Stimulated activated CD4-positive, alpha-beta T cell treated with anti-CD3 and anti-CD28 coated beads, Interleukin-2, amount 100 ng/mL, for 48 hours (primary cell): Measurements from ENCODE around the gene SLC4A5.

Experiments used
- DNase-seq, 2 donors: peaks; one replicate each; pipeline ENCODE4 v3.0.0-alpha.2; 2020

SLC4A5 gene

GRCh38 chr2:74343316-74343715 is at the start of gene SLC4A5:
Gene SLC4A5 (minus strand): TSS chr2:74343416. CDS start chr2:74315023, 28,393 bp downstream.
- no peak for DNase-seq

GRCh38 chr2:74392449-74392743 is 49.2 kb upstream of the SLC4A5 start:
- DNase-seq = no peak

GRCh38 chr2:74391580-74392448 is 48.6 kb upstream of the SLC4A5 start:
- DNase-seq = peak; percentile 98 to 99

GRCh38 chr2:74391209-74391579 is 48.0 kb upstream of the SLC4A5 start:
- no peak for DNase-seq

- DNase-seq = no peak
Measured at GRCh38 chr2:74390606-74391005, 47.4 kb upstream of the SLC4A5 start.

- DNase-seq = no peak
Measured at GRCh38 chr2:74387346-74387745, 44.1 kb upstream of the SLC4A5 start.

- no peak for DNase-seq
Measured at GRCh38 chr2:74385396-74385795, 42.2 kb upstream of the SLC4A5 start.

- DNase-seq = no peak
Measured at GRCh38 chr2:74384051-74384450, 40.8 kb upstream of the SLC4A5 start.

- no peak for DNase-seq
Measured at GRCh38 chr2:74383254-74383653, 40.0 kb upstream of the SLC4A5 start.

- DNase-seq = no peak
Measured at GRCh38 chr2:74381751-74382150, 38.5 kb upstream of the SLC4A5 start.

GRCh38 chr2:74379851-74380789 is 36.9 kb upstream of the SLC4A5 start, which contains the start of gene DCTN1:
Gene DCTN1 (minus strand): TSS chr2:74380311. CDS start chr2:74380037, 274 bp downstream.
- no peak for DNase-seq

GRCh38 chr2:74378007-74378406 is 34.8 kb upstream of the SLC4A5 start:
- DNase-seq = no peak

GRCh38 chr2:74375838-74376237 is 32.6 kb upstream of the SLC4A5 start:
- no peak for DNase-seq

- no peak for DNase-seq
Measured at GRCh38 chr2:74374509-74375205, 31.4 kb upstream of the SLC4A5 start.

- DNase-seq = no peak
Measured at GRCh38 chr2:74373985-74374384, 30.8 kb upstream of the SLC4A5 start.

GRCh38 chr2:74373221-74373676 is 30.0 kb upstream of the SLC4A5 start:
- DNase-seq = no peak

- DNase-seq = no peak
Measured at GRCh38 chr2:74372674-74373073, 29.5 kb upstream of the SLC4A5 start.

- DNase-seq = no peak
Measured at GRCh38 chr2:74371421-74371820, 28.2 kb upstream of the SLC4A5 start.

- no peak for DNase-seq
Measured at GRCh38 chr2:74369976-74370375, 26.8 kb upstream of the SLC4A5 start.

- no peak for DNase-seq
Measured at GRCh38 chr2:74368499-74368898, 25.3 kb upstream of the SLC4A5 start.

GRCh38 chr2:74367789-74368188 is 24.6 kb upstream of the SLC4A5 start:
- no peak for DNase-seq

GRCh38 chr2:74366036-74366435 is 22.8 kb upstream of the SLC4A5 start:
- DNase-seq = no peak
